Measurements from ENCODE around the gene TSHZ2. TPM values are rescaled to one million over a fixed set of nuclear protein-coding genes. Genes with fewer than 3 reads are reported as not detected.

The TSHZ2 gene
- total and polyA plus RNA-seq, 2 of the 4 experiments (the other 2 are of a cell fraction): under 0.01 to 0.02 TPM

DNA sequence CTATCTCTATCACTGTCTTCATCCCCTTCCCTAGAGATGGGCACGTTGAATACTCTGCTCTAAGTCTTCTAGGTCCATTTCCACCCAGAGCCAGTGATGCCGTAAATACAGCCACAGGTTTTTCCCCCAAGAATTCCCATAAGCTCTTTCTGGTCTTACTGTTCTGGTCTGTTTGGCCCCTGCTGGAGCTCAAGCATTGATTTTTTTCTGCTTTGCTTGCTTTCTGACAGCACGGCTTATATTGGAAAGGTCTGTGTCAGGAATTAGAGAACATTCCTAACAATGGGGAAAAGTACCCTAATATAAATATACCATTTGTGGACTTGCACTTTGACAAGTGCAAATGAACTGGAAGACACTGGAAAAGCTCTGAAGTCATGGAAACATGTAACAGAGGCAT lies 302.6 kb downstream of the TSHZ2 start:
- Histone ChIP-seq H3K9ac (ENCODE audit: low read depth, low read length) (no peak overlapping the region), H3K14ac (replicated peaks; ENCODE audit: low read depth, low read length) (no peak overlapping the region), H2BK20ac (ENCODE audit: low read depth, low read length) (no peak overlapping the region), H3K23ac (ENCODE audit: low read depth, low read length) (no peak overlapping the region), H2BK5ac (ENCODE audit: low read depth, low read length, poor library complexity, severe bottlenecking) (no peak overlapping the region), H3K9me1 (ENCODE audit: insufficient read depth, low read length) (no peaks in the 10 kb centered on the region), H4K5ac (ENCODE audit: low read depth, low read length) (no peak overlapping the region), H3K4me3 (ENCODE audit: insufficient read depth, low read depth, low read length) (no peak overlapping the region), H3K27ac (ENCODE audit: insufficient read depth, low read length) (no peak overlapping the region), H3K18ac (ENCODE audit: low read depth, low read length) (no peak overlapping the region), H4K8ac (ENCODE audit: low read depth in 2 of 2, low read length in 2 of 2) (no peak overlapping the region), H2AFZ (replicated peaks; ENCODE audit: low read length, poor library complexity) (no peak overlapping the region), H3K4ac (ENCODE audit: low read depth, low read length) (no peak overlapping the region), H3K4me1 (ENCODE audit: control insufficient read depth, insufficient read depth, low read length) (no peaks in the 10 kb centered on the region), H4K20me1 (ENCODE audit: insufficient read depth, low read length) (no peaks in the 10 kb centered on the region), H3K36me3 (ENCODE audit: control insufficient read depth, insufficient read depth, low read length) (no peaks in the 10 kb centered on the region), H2BK120ac (ENCODE audit: low read depth, low read length) (no peak overlapping the region), H4K91ac (ENCODE audit: insufficient read depth, low read depth, low read length) (no peak overlapping the region), H3K27me3 (ENCODE audit: control insufficient read depth, insufficient read depth, low read length) (no peaks in the 10 kb centered on the region; the same call in 1 of the 2 replicates), H2AK9ac (replicated peaks; ENCODE audit: low read depth, low read length, poor library complexity) (no peak overlapping the region), H3K9me3 (ENCODE audit: control insufficient read depth, insufficient read depth, low read length) (no peaks in the 10 kb centered on the region), H2AK5ac (ENCODE audit: low read depth, low read length) (no peak overlapping the region), H3K4me2 (ENCODE audit: low read depth, low read length) (no peak overlapping the region), H3K56ac (ENCODE audit: extremely low read depth, insufficient read depth, low read length) (no peak overlapping the region), H3K79me1 (ENCODE audit: low read depth in 1 of 2, low read length in 2 of 2) (no peaks in the 10 kb centered on the region), H2BK15ac (ENCODE audit: low read depth, low read length) (no peak overlapping the region)
- intact Hi-C loops (cut with micrococcal nuclease) (no loop called here), dilution Hi-C loops (cut with HindIII; ENCODE audit: low sequenced_read_pairs, unreplicated experiment) (no loop called here), in situ Hi-C loops (cut with MboI; ENCODE audit: low sequenced_read_pairs) (no loop called here)
- WGBS, 2 experiments (ENCODE audit: extremely low coverage in 2 of 2, insufficient read length in 1 of 2): no CpG with 5 or more reads among the region's 3 CpGs
- TF ChIP-seq POLR2A (IDR thresholded peaks at IDR 0.05; ENCODE audit: low read depth, low read length) (no peak), MXI1 (IDR thresholded peaks at IDR 0.05; ENCODE audit: borderline replicate concordance, low read depth, low read length) (no peak), FOS (IDR thresholded peaks at IDR 0.05; ENCODE audit: low read depth, low read length) (no peak), CEBPB (IDR thresholded peaks at IDR 0.05; ENCODE audit: low read depth, low read length) (no peak), RFX5 (IDR thresholded peaks at IDR 0.05; ENCODE audit: low read depth, low read length) (no peak), SMC3 (IDR thresholded peaks at IDR 0.05; ENCODE audit: low read depth, low read length) (no peak), MAZ (IDR thresholded peaks at IDR 0.05; ENCODE audit: borderline replicate concordance, low read depth, low read length) (no peak), RAD21 (IDR thresholded peaks at IDR 0.05; ENCODE audit: low read length) (no peak), NFE2L2 (IDR thresholded peaks at IDR 0.05; ENCODE audit: low read depth, low read length) (no peak), RCOR1 (IDR thresholded peaks at IDR 0.05; ENCODE audit: insufficient replicate concordance, low read length) (no peak)
- TF ChIP-seq, protein P1, sequence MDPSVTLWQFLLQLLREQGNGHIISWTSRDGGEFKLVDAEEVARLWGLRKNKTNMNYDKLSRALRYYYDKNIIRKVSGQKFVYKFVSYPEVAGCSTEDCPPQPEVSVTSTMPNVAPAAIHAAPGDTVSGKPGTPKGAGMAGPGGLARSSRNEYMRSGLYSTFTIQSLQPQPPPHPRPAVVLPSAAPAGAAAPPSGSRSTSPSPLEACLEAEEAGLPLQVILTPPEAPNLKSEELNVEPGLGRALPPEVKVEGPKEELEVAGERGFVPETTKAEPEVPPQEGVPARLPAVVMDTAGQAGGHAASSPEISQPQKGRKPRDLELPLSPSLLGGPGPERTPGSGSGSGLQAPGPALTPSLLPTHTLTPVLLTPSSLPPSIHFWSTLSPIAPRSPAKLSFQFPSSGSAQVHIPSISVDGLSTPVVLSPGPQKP (IDR thresholded peaks at IDR 0.05; ENCODE audit: borderline replicate concordance, low read depth, low read length): no peak
- TF ChIP-seq, protein P2, sequence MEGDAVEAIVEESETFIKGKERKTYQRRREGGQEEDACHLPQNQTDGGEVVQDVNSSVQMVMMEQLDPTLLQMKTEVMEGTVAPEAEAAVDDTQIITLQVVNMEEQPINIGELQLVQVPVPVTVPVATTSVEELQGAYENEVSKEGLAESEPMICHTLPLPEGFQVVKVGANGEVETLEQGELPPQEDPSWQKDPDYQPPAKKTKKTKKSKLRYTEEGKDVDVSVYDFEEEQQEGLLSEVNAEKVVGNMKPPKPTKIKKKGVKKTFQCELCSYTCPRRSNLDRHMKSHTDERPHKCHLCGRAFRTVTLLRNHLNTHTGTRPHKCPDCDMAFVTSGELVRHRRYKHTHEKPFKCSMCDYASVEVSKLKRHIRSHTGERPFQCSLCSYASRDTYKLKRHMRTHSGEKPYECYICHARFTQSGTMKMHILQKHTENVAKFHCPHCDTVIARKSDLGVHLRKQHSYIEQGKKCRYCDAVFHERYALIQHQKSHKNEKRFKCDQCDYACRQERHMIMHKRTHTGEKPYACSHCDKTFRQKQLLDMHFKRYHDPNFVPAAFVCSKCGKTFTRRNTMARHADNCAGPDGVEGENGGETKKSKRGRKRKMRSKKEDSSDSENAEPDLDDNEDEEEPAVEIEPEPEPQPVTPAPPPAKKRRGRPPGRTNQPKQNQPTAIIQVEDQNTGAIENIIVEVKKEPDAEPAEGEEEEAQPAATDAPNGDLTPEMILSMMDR (conservative IDR thresholded peaks at IDR 0.05; ENCODE audit: low read depth, low read length): no peak
- TF ChIP-seq, protein P3, sequence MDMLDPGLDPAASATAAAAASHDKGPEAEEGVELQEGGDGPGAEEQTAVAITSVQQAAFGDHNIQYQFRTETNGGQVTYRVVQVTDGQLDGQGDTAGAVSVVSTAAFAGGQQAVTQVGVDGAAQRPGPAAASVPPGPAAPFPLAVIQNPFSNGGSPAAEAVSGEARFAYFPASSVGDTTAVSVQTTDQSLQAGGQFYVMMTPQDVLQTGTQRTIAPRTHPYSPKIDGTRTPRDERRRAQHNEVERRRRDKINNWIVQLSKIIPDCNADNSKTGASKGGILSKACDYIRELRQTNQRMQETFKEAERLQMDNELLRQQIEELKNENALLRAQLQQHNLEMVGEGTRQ (IDR thresholded peaks at IDR 0.05; ENCODE audit: low read depth, low read length): no peak
- DNase-seq: no peak
- CTCF ChIA-PET: no interaction called here
- no peak for ATAC-seq (ENCODE audit: low read depth)
- no TSS peak for BruUV-seq (replicated peaks)
- POLR2A ChIA-PET (ENCODE audit: unreplicated experiment): no interaction called here

Measured in IMR-90 (cell line).